Fibroblast of mammary gland (primary cell): ENCODE data around the gene TMEM117.

Experiments
- DNase-seq: peaks from one replicate; pipeline ENCODE4 v3.0.0-alpha.2; 2010; ENCODE audit warnings: low read depth
- H3K4me3 ChIP-seq: 2 replicates; pipeline ENCODE4 v1.5.1; 2011; ENCODE audit warnings: low read depth, mild to moderate bottlenecking, low read length, moderate library complexity; ENCODE audit not compliant: control insufficient read depth
- CTCF ChIP-seq: conservative IDR thresholded peaks from 2 replicates; pipeline ENCODE4 v1.5.1; 2011; ENCODE audit warnings: low read depth, low read length, inconsistent platforms; ENCODE audit not compliant: control insufficient read depth, insufficient read depth

Gene TMEM117

GRCh38 chr12:44155358-44155757, 319.5 kb downstream of the TMEM117 start:
- H3K4me3 ChIP-seq = no peak overlapping the region
- no peak for DNase-seq
- no peak for TF ChIP-seq CTCF

- no peak for DNase-seq
- no peak overlapping the region for H3K4me3 ChIP-seq
- no peak for TF ChIP-seq CTCF
These were observed 321.5 kb downstream of the TMEM117 start for GRCh38 chr12:44157359-44157758.

GRCh38 chr12:44158746-44159145, 322.9 kb downstream of the TMEM117 start:
- no peak for TF ChIP-seq CTCF
- H3K4me3 ChIP-seq = no peak overlapping the region
- no peak for DNase-seq

GRCh38 chr12:44159216-44159615, 323.3 kb downstream of the TMEM117 start:
- no peak overlapping the region for H3K4me3 ChIP-seq
- TF ChIP-seq CTCF = no peak
- DNase-seq = no peak

GRCh38 chr12:44159862-44160261, 324.0 kb downstream of the TMEM117 start:
- H3K4me3 ChIP-seq = no peak overlapping the region
- TF ChIP-seq CTCF = no peak
- no peak for DNase-seq

- no peak for DNase-seq
- no peak for TF ChIP-seq CTCF
- H3K4me3 ChIP-seq = no peak overlapping the region
These were observed 327.1 kb downstream of the TMEM117 start for GRCh38 chr12:44162961-44163360.

- TF ChIP-seq CTCF = no peak
- H3K4me3 ChIP-seq = no peak overlapping the region
- DNase-seq = no peak
These were observed 338.2 kb downstream of the TMEM117 start for GRCh38 chr12:44174053-44174452.
